GM23248 (cell line): ENCODE results near the gene SLC38A2. TPM values are rescaled to one million over a fixed set of nuclear protein-coding genes. Genes with fewer than 3 reads are reported as not detected.
"Not testable (repeated sequence)": the region's sequence is repeated elsewhere in the genome, so short reads cannot be mapped to it uniquely, and the experiment has no call there.

Experiments
- DNase-seq: peaks from one replicate; pipeline ENCODE4 v3.0.0-alpha.2; 2015
- H2AFZ ChIP-seq: fragments of 200-600 bp; sonication (generic); 2 replicates; pipeline ENCODE4 v1.6.1; 2016; ENCODE audit warnings: antibody characterized with exemption
- H3F3A ChIP-seq: fragments of 200-600 bp; sonication (generic); 2 replicates; pipeline ENCODE4 v1.6.1; 2016; ENCODE audit warnings: mild to moderate bottlenecking, antibody characterized with exemption, mixed run types; ENCODE audit not compliant: insufficient read depth
- H3K27ac ChIP-seq: fragments of 200-600 bp; sonication (generic); 2 replicates; pipeline ENCODE4 v1.5.1; 2016; ENCODE audit warnings: mild to moderate bottlenecking
- H3K27me3 ChIP-seq: fragments of 200-600 bp; sonication (generic); replicated peaks from 2 replicates; pipeline ENCODE4 v1.6.1; 2016; ENCODE audit warnings: mild to moderate bottlenecking; ENCODE audit not compliant: insufficient read depth
- H3K36me3 ChIP-seq: fragments of 200-600 bp; sonication (generic); 2 replicates; pipeline ENCODE4 v1.6.1; 2016; ENCODE audit warnings: low read depth, mild to moderate bottlenecking
- H3K4me1 ChIP-seq: fragments of 200-600 bp; sonication (generic); 2 replicates; pipeline ENCODE4 v1.6.1; 2016; ENCODE audit warnings: mild to moderate bottlenecking; ENCODE audit not compliant: insufficient read depth
- H3K4me2 ChIP-seq: fragments of 200-600 bp; sonication (generic); one replicate; pipeline ENCODE4 v1.6.1; 2016; ENCODE audit warnings: mild to moderate bottlenecking; ENCODE audit not compliant: unreplicated experiment
- H3K4me3 ChIP-seq: fragments of 200-600 bp; sonication (generic); 2 replicates; pipeline ENCODE4 v1.5.1; 2016; ENCODE audit warnings: mild to moderate bottlenecking
- H3K79me2 ChIP-seq: fragments of 200-600 bp; sonication (generic); 2 replicates; pipeline ENCODE4 v1.6.1; 2016; ENCODE audit warnings: mild to moderate bottlenecking; ENCODE audit not compliant: insufficient read depth
- H3K9ac ChIP-seq: fragments of 200-600 bp; sonication (generic); 2 replicates; pipeline ENCODE4 v1.6.1; 2016; ENCODE audit warnings: mild to moderate bottlenecking
- H3K9me2 ChIP-seq: fragments of 200-600 bp; sonication (generic); 2 replicates; pipeline ENCODE4 v1.6.1; 2016; ENCODE audit warnings: mixed run types, mild to moderate bottlenecking, moderate library complexity; ENCODE audit not compliant: insufficient read depth
- H3K9me3 ChIP-seq: fragments of 200-600 bp; sonication (generic); one replicate; pipeline ENCODE4 v1.6.1; 2017; ENCODE audit warnings: low read depth
- H4K20me1 ChIP-seq: fragments of 200-600 bp; sonication (generic); 2 replicates; pipeline ENCODE4 v1.6.0; 2016; ENCODE audit not compliant: insufficient read depth
- EZH2 ChIP-seq: fragments of 200-600 bp; sonication (generic); IDR thresholded peaks from 2 replicates; pipeline ENCODE4 v1.6.1; 2018; ENCODE audit warnings: antibody characterized with exemption, mild to moderate bottlenecking; ENCODE audit not compliant: insufficient read depth, poor library complexity, severe bottlenecking
- EZH2phosphoT487 ChIP-seq: fragments of 200-600 bp; sonication (generic); IDR thresholded peaks from 2 replicates; pipeline ENCODE4 v1.6.1; 2018; ENCODE audit warnings: antibody characterized with exemption, moderate library complexity, mild to moderate bottlenecking, low read depth; ENCODE audit not compliant: insufficient read depth
- WGBS, 2 experiments: methylation state at CpG; one replicate each; pipeline ENCODE4 v1.1.6; 2015 to 2017; ENCODE audit warnings: low lambda C conversion rate in 2 of 2, low coverage in 1 of 2; ENCODE audit errors: missing lambda C conversion rate in 2 of 2; 5-methylcytosine and 5-hydroxymethylcytosine counted together
- in situ Hi-C: fragments of 300-500 bp; cut with MboI; formaldehyde crosslinking; loops from 2 replicates; pipeline ENCODE4 v1.15.0; 2020
- polyA plus RNA-seq: library from polyadenylated mRNA; unstranded; fragments of >200 nt; fragmentation: Nextera tagmentation; extraction: Ambion mirVana; gene quantifications from 2 replicates; pipeline ENCODE4 v1.2.1, GENCODE V29; 2016
- total RNA-seq: library from RNA; depleted of rRNA; stranded (reverse); fragments of >200 nt; shearing (Covaris generic); gene quantifications from 2 replicates; pipeline ENCODE4 v1.2.3, GENCODE V29; 2014

SLC38A2 gene
- total and polyA plus RNA-seq, 2 experiments from 2014 or later: 683 to 1,383 TPM

DNA sequence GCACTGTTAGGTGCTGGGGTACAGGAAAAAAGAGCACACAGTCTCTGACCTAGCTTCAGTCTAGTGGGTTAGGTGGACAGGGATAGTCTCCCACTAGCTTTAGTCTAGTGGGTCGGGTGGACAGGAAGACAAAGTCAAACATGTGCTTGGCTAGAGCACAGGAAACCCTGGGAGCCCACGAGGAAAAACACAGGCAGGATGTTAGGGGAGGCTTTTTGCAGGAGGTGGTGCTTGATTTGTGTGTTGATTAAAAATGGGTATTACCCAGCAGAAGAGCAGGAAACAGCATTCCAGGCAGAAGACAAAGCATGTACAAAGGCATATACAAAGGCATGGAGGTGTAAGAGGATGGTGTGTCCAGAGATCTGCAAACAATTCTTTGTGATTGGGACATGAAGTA lies 23.3 kb downstream of the SLC38A2 start:
- TF ChIP-seq EZH2 (no peak), EZH2phosphoT487 (no peak)
- Histone ChIP-seq H3F3A (0 out of 2 replicates have a peak, but pooled peaks cover 11% of the 10 kb centered on the region), H3K27me3 (no peaks in the 10 kb centered on the region), H3K79me2 (no peaks in the 10 kb centered on the region), H4K20me1 (no peaks in the 10 kb centered on the region), H3K4me2 (no peak overlapping the region), H2AFZ (no peak overlapping the region), H3K9me3 (no peaks in the 10 kb centered on the region), H3K4me1 (no peaks in the 10 kb centered on the region), H3K9ac (no peak overlapping the region), H3K4me3 (no peak overlapping the region), H3K36me3 (no peaks in the 10 kb centered on the region), H3K27ac (no peak overlapping the region), H3K9me2 (no peaks in the 10 kb centered on the region)
- in situ Hi-C loops: no loop called here
- 24 to 30% methylated on average over 2 of the region's 2 CpGs for WGBS, 2 experiments
- no peak for DNase-seq

DNA sequence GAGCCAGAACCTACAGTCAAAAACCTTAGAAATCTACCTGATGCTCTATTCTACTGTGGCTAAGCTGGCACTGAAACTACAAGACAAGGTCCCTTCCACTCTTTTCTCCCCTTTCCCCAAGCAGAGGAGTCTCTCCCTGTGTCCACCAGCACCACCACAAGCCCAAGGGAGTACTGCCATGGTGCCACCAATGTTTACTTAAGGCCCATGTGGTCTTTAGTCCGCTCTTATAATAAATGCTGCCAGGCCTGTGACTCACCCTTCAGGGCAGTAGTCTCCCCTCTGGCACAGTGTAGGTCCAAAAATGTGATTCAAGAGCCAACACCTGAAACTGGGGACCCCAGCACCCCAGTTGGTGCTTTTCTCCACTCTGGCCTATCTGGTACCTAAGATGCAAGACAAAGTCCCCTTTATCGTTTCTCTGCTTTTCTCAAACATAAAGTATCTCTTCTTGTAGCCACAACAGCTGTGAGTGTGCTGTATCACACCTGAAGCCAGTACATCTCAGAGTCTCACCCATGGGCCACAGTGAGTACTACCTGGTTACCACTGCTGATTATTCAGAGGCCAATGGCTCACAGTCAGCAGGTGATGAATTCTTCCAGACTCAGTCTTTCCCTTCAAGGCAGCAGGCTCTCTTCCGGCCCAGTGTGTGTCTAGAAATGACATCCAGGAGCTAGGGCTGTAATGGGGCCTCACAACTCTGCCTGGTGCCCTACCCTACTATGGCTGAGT lies 29.3 kb downstream of the SLC38A2 start:
- WGBS, 2 experiments: 83 to 89% methylated on average over 3 of the region's 3 CpGs
- TF ChIP-seq EZH2 (no peak), EZH2phosphoT487 (no peak)
- no peaks in the 10 kb centered on the region for H3K27me3 ChIP-seq
- H3K4me1 ChIP-seq: 0 out of 2 replicates have a peak, but pooled peaks cover 7% of the 10 kb centered on the region
- no peaks in the 10 kb centered on the region for H3K9me3 ChIP-seq
- H2AFZ ChIP-seq: no peak overlapping the region
- in situ Hi-C loops: no loop called here
- no peaks in the 10 kb centered on the region for H4K20me1 ChIP-seq
- H3K4me3 ChIP-seq: no peak overlapping the region
- H3K36me3 ChIP-seq: no peaks in the 10 kb centered on the region
- H3K9me2 ChIP-seq: no peaks in the 10 kb centered on the region
- no peak overlapping the region for H3K27ac ChIP-seq
- H3F3A ChIP-seq: no peaks in the 10 kb centered on the region
- H3K9ac ChIP-seq: no peak overlapping the region
- H3K4me2 ChIP-seq: no peak overlapping the region
- DNase-seq: no peak
- H3K79me2 ChIP-seq: no peaks in the 10 kb centered on the region

DNA sequence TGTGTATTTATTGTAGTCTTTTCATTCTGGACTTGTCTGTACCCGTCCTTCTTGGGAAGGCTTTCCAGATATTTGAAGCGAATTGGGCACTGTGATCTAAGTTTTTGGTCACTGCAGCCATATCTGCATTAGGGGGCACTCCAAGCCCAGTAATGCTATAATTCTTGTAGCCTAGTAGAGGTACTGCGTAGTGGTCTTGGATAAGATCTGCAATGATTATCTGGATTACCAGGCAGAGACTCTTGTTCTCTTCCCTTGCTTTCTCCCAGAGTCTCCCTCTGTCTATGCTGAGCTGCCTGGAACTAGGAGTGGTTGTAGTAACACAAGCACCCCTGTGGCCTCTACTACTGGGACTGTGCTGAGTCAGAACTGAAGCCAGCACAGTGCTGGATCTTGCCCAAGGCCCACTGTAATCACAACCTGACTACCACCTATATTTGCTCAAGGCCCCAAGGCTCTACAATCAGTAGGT lies 30.0 kb downstream of the SLC38A2 start:
- no peaks in the 10 kb centered on the region for H3K9me3 ChIP-seq
- peak; percentile 63 for DNase-seq
- H3K79me2 ChIP-seq: no peaks in the 10 kb centered on the region
- no peaks in the 10 kb centered on the region for H3F3A ChIP-seq
- H3K27ac ChIP-seq: no peak overlapping the region
- H3K4me1 ChIP-seq: 0 out of 2 replicates have a peak, but pooled peaks cover 7% of the 10 kb centered on the region
- in situ Hi-C loops: no loop called here
- H3K4me2 ChIP-seq: no peak overlapping the region
- WGBS, 2 experiments: 56 to 58% methylated on average over 3 of the region's 3 CpGs
- no peaks in the 10 kb centered on the region for H4K20me1 ChIP-seq
- H3K27me3 ChIP-seq: no peaks in the 10 kb centered on the region
- TF ChIP-seq EZH2phosphoT487: no peak
- no peak for TF ChIP-seq EZH2
- no peaks in the 10 kb centered on the region for H3K9me2 ChIP-seq
- no peaks in the 10 kb centered on the region for H3K36me3 ChIP-seq
- no peak overlapping the region for H3K9ac ChIP-seq
- H2AFZ ChIP-seq: no peak overlapping the region
- H3K4me3 ChIP-seq: no peak overlapping the region

DNA sequence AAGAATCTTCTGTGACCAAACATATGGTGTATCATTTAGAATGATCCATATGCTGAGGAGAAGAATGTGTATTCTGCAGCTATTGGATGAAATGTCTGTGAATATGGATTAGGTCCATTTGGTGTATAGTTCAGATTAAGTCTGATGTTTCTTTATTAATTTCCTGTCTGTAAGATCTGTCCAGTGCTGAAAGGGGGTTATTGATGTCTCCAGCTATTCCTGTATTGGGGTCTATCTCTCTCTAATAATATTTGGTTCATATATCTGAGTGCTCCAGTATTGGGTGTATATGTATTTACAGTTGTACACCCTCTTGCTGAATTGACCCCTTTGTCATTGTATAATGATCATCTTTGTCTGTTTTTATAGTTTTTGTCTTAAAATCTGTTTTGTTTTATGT lies 33.5 kb downstream of the SLC38A2 start:
- no peaks in the 10 kb centered on the region for H3K9me2 ChIP-seq
- in situ Hi-C loops: no loop called here
- DNase-seq: no peak
- H3K4me2 ChIP-seq: no peak overlapping the region
- H3K27ac ChIP-seq: no peak overlapping the region
- H3K9ac ChIP-seq: no peak overlapping the region
- H3K27me3 ChIP-seq: no peaks in the 10 kb centered on the region
- no peaks in the 10 kb centered on the region for H3K79me2 ChIP-seq
- H4K20me1 ChIP-seq: no peaks in the 10 kb centered on the region
- H2AFZ ChIP-seq: no peak overlapping the region
- H3K4me1 ChIP-seq: 0 out of 2 replicates have a peak, but pooled peaks cover 7% of the 10 kb centered on the region
- no peak for TF ChIP-seq EZH2
- no peak for TF ChIP-seq EZH2phosphoT487
- H3F3A ChIP-seq: no peaks in the 10 kb centered on the region
- no peaks in the 10 kb centered on the region for H3K9me3 ChIP-seq
- H3K4me3 ChIP-seq: no peak overlapping the region
- no peaks in the 10 kb centered on the region for H3K36me3 ChIP-seq

DNA sequence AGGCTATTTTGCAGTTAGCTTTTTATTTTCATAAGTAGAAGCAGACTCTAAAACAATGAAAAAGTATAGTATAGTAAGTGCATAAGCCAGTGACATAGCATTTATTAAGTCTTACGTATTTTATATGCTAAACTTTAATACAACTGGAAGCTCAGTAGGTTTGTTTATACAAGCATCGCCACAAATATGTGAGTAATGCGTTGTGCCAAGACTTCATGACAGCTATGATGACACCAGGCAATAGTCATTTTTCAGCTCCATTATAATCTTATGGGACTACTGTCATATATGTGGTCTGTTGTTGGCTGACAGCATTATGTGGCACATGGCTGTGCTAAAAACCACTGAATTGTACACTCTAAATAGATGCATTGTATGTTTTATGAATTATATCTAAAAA lies 40.3 kb downstream of the SLC38A2 start:
- H3K36me3 ChIP-seq: no peaks in the 10 kb centered on the region
- no peak overlapping the region for H3K4me2 ChIP-seq
- in situ Hi-C loops: no loop called here
- H3K9ac ChIP-seq: no peak overlapping the region
- H3K9me2 ChIP-seq: no peaks in the 10 kb centered on the region
- no peak overlapping the region for H2AFZ ChIP-seq
- H4K20me1 ChIP-seq: no peaks in the 10 kb centered on the region
- TF ChIP-seq EZH2phosphoT487 (no peak), EZH2 (no peak)
- no peaks in the 10 kb centered on the region for H3K27me3 ChIP-seq
- WGBS, 2 experiments: 15% methylated on average over 3 of the region's 3 CpGs
- H3F3A ChIP-seq: no peaks in the 10 kb centered on the region
- H3K79me2 ChIP-seq: no peaks in the 10 kb centered on the region
- peaks cover 6% of the 10 kb centered on the region for H3K4me1 ChIP-seq
- DNase-seq: peak; percentile 62
- no peak overlapping the region for H3K27ac ChIP-seq
- no peaks in the 10 kb centered on the region for H3K9me3 ChIP-seq
- no peak overlapping the region for H3K4me3 ChIP-seq

DNA sequence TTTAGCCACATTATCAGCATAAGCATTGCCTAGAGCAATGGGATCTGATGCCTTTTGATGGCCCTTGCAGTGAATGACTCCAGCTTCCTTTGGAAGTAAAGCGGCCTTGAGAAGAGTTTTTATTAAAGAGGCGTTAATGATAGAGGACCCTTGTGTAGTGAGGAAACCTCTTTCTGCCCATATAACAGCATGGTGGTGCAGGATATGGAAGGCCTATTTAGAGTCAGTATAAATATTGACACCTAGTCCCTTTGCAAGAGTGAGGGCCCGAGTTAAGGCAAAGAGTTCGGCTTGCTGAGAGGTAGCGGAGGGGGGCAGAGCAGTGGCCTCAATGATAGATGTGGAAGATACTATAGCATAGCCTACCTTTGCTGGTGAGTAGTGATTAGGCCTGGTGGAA lies 47.5 kb downstream of the SLC38A2 start:
- not testable (repeated sequence) for H3K79me2 ChIP-seq, H2AFZ ChIP-seq
- 77 to 78% methylated on average over 5 of the region's 5 CpGs for WGBS, 2 experiments

More for the DNA sequence above, 47.5 kb downstream of the SLC38A2 start:
- in situ Hi-C loops, H3K4me2 ChIP-seq, H3K9ac ChIP-seq, H3K9me3 ChIP-seq, H3K4me1 ChIP-seq, H4K20me1 ChIP-seq, H3F3A ChIP-seq, H3K9me2 ChIP-seq, H3K27me3 ChIP-seq, H3K27ac ChIP-seq, H3K36me3 ChIP-seq, DNase-seq, H3K4me3 ChIP-seq: not testable (repeated sequence)
